WTC11 (cell line): Measurements from ENCODE around the gene RAB22A.

Experiments used
- CREB1 ChIP-seq: sonication (generic); formaldehyde crosslinking; IDR thresholded peaks from 2 replicates; pipeline ENCODE4 v1.8.0; 2023; ENCODE audit warnings: mild to moderate bottlenecking, missing genetic modification reagents
- CTCF ChIP-seq: fragments of 200-600 bp; IDR thresholded peaks from 2 replicates; pipeline ENCODE4 v1.8.0; 2022; ENCODE audit warnings: antibody characterized with exemption
- NR1H2 ChIP-seq: sonication (generic); formaldehyde crosslinking; IDR thresholded peaks from 2 replicates; pipeline ENCODE4 v1.9.0; 2021; ENCODE audit warnings: mild to moderate bottlenecking, moderate library complexity, missing genetic modification reagents
- RORB ChIP-seq: fragments of 250-450 bp; sonication (Bioruptor Pico); IDR thresholded peaks from 2 replicates; pipeline ENCODE4 v1.9.0; 2021; ENCODE audit warnings: mild to moderate bottlenecking

- no peak for TF ChIP-seq NR1H2 (CRISPR knock-in tag)
- TF ChIP-seq CREB1 (CRISPR knock-in tag), result no peak
- TF ChIP-seq CTCF, result no peak
- no peak for TF ChIP-seq RORB
These were observed 21.2 kb downstream of the RAB22A start for GRCh38 chr20:58330687-58331086.
